DMS53 treated with DMSO at 0.1 percent for 48 hours (cell line): Measurements from ENCODE around the gene IL9.
"Not testable (repeated sequence)": the region's sequence is repeated elsewhere in the genome, so short reads cannot be mapped to it uniquely, and the experiment has no call there.

Source experiments
- DNase-seq: peaks from one replicate; lab custom pipeline; 2025; ENCODE audit not compliant: unreplicated experiment; lab: John Stamatoyannopoulos, UW

The IL9 gene

DNA sequence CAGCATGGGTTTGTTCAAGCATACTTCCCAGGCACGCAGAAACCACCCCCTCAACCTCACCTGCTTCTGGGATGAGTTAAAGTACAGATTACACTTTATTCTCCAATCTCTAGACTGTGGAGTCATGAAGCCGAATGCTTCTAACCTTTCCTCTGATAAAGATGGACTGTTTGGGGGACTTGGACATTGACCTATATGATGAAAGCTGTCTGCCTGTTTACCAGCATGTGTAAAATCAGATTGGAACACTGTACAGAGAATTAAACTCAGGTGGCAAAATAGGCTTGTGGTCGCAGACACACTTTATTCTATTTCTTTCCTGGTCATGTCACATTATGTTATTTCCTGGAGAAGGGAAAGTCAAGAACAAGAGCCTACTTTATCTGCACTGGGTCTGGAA lies 25.7 kb downstream of the IL9 start:
- no peak for DNase-seq

DNA sequence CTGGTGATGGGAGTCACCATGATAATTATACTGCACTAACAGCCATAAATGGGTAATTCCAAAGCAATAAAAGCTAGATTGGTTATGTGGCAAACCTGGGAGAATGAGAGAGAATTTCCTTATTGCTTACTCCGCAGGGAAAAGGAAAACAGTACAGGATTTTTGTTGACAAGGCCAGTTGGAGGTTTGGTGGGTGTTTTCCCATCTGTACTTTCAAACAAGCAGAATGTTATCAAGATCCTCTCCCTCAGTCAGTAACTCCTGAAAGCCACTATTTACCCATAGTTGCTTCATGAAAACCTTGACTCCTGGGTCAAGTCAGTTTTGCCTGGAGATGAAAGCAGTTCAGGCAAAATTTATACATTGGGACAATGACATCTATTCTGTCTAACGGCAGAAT lies 26.4 kb downstream of the IL9 start:
- DNase-seq = no peak

DNA sequence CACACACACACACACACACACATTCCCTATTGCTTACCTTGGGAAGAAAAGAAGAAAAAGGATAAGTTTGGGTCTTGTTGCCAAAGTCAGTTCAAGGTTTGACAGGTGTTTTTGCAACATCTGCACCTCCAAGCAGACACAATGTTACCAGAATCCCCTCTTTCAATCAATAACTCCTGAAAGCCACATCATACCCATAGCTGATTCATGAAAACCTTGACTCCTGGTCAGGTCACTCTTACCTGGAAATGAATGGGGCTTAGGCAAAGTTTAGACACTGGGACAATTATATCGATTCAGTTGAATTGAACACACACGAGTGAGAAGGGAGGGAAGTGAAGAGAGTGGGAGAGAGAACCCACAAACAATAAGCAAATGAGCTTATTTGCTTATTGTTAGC lies 27.0 kb downstream of the IL9 start:
- DNase-seq = no peak

DNA sequence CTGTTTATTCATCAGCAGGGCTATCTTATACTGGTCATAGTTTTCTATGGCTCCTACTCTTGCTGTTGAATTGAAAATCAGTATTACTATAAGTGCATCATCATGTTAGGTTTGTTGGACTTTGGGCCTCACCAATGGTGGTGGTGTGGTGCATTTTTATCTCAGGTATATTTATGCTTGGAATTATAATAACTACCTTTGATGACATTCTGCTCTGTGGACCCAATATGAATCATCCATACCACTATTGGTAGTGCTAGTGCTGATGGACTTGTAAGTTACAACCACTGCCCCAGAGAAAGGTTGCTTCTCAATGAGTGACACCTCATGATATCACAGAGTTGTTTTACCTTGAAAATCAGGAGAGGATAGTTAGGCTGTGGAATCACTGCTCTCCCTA lies 28.0 kb downstream of the IL9 start:
- no peak for DNase-seq

DNA sequence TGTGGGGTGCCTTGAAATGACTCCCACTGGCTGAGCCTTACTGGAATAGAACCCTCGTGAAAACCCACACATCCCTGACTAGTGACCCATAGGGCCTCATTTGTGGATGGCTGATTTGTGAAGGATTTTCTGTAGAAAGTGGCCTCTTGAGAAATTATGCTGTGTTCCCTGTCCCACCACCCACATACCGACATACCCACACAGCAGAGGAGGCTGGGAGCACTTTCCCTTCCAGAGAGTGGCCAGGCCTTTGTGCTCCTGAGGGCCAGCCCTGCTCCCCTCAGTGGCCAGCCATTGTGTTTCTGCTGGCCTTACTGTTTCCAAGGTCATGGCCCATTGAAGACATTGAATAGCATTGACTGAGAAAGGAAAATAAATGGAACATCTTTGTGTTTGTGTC lies 29.6 kb downstream of the IL9 start:
- DNase-seq = no peak

DNA sequence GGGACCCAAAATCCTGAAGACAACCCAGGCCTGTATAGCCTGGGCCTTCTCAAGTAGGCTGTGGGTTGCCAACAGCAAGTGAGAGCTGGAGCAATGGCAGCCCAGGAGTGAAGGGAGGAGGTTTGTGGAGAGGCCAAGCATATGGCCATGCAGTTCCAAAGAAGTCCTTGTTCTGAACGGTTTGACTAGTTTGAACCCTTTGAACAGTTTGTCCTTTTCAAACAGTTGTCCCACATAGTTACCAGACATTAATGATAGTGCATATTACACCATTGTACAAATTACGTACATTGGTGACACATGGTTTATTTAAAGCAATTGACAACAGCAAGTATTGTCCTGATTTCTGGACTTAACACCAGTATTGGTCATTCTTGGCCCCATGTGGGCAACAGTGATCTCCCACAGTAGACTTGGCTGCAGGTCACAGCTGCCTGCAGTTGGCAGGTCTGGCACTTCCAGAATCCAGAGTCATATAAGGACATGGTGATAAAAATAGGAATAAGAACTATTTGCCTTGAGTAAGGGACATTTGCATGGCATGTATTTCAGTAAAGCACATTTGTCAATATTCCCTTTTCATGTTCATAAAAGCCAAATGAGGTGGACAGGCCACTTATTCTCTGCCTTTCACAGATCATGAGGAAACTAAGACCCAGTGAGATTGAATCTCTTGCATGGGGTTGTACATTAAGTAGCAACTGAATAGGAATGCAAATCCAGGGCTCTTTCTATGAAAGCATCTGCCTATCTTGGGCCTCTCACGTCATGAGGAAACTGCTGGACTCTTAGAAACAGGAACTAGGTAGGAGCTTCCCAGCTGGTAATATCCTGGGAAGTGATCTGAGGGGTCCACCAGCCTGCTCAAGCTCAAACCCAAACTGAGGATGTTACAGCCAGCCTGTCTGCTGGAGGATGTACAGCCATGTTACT lies 30.9 kb downstream of the IL9 start:
- no peak for DNase-seq

DNA sequence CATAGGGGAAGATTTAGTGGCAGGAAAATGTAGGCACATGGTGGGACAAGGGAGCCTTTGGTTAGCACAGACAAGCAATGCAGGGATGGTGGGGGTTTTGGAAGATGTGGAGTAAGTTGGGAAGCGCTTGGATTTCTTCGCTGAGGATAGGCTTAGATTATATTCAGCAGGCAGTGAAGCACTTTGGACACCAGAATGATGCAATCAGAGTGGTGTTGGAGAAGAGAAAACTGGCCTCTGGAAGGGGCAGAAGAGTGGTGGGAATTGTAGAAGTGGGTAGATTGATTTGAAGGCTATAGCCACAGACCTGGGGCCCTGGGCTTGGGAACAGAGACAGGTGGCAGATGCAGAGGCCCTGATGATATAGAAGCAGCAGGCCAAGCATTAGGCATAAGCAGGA lies 32.9 kb downstream of the IL9 start:
- no peak for DNase-seq

DNA sequence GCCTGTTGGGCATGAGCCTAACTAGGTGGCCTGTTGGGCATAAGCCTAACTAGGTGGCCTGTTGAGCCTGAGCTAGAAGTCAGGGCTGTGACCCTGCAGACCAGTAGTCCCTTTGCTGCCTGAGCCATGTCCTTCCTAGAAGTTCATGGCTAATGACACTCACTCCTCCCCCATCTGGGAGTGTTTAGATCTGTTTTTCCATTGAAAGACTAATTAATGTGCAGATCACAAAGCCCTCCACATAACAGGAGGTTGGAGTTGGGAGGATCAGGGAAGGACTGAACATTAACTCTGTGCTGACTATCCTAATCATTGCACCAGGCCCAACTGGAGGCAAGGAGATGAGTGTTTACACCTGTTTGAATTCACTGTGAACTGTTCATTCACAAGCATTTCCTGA lies 33.6 kb downstream of the IL9 start:
- no peak for DNase-seq

DNA sequence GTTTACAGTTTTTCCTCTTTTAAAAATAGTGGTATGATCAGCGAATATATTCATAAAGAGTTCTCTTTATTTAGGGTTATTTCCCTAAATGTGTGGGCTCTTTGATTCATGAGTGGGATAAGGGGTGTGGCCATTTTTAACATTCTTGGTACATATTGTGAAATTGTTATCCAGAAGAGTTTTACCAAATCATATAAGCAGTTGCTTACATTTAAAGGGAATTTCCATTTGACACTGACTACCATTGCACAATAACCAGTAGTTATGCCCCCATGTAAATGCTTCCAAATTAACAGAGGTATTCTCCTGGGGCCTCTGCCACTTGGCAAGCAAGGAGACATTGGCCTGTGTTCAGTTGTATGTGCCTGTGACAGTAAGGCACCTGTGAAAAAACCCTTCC lies 34.0 kb downstream of the IL9 start:
- no peak for DNase-seq

DNA sequence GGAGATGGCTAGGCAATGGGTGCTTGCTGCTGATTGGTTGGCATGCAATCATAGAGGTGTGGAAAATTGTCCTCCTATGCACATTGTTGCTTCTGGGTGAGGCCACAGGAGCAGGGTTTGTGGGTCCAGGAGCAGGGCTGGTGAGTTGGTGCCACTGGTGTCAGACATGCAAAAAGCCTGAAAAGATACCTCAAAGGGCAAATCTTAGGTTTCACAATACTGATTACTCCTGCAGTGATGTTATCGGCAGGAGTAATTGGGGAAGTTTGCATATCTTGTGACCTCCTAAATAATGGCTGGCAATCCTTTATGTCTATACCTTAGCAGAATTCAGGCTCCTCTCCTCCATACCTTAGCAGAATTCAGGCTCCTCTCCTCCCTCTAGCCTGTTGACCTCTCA lies 36.0 kb downstream of the IL9 start:
- DNase-seq = no peak

DNA sequence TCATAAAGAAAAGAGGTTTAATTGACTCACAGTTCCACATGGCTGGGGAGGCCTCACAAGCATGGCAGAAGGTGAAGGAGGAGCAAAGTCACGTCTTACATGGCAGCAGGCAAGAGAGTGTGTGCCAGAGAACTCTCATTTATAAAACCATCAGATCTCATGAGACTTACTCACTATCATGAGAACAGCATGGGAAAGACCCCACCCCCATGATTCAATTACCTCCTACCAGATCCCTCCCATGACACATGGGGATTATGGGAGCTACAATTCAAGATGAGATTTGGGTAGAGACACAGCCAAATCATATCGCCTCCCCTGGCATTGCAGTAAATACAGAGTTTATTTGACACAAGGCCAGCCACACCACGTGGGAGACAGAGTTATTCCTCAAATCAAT lies 36.5 kb downstream of the IL9 start:
- not testable (repeated sequence) for DNase-seq

DNA sequence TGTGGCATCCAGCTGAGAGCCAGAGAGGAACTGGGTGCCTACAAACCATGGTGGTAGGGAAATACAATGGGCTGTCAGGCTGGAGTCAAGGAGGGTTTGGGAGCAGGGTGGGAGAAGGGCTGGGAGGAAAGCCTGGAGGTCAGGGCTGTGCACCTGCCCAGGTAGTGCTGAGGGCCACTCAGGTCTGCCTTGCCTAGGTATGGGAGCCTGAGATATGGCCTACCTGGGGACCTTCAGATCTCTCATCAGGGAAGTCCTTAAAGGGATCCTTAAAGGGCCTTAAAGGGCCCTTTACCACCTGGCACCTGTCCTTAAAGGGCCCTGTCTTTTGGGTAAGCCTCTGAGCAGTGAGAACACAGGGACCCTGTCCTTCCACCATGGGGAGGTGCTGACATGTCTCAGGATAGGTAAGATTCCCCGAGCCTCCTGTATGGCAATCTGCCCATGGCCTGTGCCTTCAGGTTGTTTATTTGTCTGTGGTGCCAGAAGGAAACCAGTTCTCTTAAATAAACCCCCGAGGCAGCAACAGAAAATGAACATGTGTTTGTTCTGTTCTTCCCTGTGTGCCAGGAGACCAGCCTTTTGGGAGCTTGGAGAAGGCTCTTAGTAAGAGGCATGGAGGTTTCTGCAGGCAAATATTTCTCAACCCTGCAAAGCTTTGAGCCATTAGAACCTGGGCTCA lies 37.9 kb downstream of the IL9 start:
- DNase-seq = no peak

DNA sequence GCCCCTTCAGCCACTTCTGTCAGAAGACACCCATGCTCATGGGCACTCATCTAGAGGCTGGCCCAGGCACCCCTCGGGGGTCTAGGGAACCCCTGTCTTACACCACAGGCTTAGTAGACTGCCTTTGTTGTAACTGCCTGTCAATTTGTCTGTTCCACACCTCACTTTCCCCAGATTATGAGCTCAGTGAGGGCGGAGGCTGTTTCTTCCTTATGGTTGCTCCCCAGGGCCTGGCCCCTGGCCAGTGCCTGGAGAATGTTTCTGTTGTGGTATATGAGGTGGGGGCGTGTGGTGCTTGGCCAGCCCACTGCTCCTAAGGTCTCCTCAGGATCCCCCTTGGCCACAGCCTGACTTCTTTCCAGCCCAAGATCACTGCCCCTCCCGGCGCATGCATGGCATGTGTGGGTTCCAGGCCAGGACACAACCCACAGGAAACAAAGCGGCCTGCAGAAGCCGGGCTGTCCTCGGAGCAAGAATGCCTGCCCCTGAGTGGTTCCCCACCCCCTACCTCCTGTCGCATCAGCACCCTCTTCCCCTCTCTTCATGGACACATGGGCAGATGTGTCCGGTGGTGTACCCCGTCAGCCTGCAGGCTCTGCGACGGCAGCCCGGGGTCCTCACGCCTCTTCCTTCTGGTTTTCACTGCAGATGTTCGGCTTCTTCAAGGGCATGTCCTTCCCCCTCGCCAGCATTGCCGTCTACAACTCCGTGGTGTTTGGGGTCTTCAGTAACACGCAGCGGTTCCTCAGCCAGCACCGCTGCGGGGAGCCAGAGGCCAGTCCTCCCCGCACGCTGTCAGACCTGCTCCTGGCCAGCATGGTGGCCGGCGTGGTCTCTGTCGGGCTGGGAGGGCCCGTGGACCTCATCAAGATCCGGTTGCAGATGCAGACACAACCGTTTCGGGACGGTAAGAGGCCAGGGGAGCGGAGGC lies 43.5 kb downstream of the IL9 start:
- no peak for DNase-seq

DNA sequence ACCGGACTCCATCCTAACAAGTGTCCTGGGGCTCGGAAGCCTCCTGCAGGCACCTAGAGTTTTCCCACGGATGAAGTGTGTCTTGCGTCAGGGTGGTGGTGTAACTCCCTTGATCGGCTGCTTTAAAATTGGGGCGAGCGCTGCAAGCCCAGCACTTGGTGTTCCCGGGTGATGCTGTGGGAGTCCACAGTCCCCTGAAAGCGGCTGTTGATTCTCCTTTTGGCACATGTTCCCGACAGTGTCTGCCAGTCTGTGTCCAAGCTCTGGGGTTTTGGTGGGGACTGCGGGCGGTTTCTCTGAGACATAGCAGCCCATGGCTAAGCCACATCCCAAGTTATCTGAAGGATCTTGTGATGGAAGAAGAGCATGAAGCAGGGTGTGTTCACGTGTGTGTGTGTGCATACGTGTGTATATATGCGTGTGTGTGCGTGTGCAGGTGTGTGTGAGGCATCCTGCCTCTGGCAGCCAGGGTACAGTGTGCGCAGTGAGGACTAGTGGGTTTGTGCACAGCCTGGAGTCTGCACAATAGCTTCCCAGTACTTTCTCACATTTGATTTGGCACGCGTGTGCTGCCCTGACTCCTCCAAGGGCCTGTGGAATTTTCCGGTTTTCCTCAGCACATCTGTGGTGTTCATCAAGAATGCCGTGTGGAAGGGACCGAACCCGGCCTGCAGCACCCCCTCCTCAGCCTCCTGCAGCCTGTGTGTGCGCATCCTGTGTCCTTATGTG lies 44.3 kb downstream of the IL9 start:
- no peak for DNase-seq

DNA sequence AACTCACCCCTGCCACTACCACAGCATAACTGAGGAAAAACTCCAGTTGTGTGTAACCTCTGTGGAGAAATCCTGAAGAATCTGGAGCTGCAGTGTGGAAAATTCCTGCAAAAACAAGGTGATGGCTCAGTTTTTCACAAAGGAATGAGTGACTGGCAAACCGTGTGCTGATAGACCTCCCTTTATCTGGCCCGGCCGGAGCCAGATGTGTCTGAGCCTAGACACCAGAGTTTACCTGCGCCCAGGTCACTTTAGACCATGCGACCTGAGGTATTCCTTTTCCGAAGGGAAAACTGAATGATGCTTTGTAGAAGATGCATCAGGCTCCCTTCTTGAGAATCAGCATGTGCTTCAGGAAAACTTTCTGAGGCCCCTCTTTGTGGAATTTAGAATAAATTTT lies 45.0 kb downstream of the IL9 start:
- DNase-seq = no peak

DNA sequence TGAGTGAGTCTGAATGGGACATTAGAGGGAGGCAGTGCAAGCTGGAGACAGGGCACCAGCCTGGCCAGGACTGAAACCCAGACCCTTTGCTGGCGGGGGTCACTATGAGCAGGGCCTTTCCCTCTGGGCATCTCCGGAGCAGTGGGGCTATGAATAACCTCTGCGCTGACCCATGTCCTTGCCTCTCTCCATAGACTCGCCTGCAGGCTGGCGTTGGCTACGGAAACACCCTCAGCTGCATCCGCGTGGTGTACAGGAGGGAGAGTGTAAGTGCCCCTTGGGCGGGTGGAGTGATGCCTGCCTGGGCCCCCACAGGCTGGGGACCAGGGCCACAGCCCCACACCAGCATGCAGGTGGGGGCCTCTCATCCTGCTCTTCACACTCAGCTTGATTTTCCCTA lies 45.4 kb downstream of the IL9 start:
- no peak for DNase-seq

DNA sequence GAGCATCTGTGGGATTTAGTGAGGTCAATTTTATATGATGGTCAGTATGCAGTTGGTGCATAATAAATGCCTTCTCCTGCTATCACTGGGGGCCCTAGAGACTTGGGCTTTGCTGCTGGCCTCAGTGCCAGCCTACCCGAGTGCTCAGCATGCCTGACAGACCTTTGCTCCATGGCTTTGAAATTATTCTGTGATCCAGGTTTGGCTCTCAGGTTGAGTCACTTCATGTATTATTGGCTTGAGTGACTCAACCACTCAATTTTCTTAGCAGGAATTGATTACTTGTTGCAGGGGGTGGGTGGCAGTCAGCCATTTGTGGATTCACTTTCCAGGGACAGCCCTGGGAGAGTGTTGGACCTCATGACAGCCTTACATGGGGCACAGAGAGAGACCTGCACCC lies 47.7 kb downstream of the IL9 start:
- no peak for DNase-seq

DNA sequence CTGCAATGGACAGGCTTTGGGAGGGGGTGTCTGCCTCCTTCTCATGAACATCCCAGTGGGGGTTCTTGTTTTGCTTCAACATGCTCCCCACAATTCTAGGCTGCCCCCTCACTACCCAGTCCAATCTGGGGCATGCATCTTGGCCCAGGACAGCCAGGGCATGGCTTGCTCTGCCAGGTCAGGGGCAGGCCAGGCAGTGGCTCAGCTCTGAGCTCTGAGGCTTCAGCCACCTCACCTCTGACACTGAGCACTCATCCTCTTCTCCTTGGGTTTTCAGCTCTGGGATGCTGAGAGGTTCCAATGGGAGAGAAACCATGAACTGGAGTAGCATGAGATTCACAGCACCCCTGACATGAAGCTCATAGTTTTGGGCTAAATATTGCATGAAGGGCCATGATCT lies 49.3 kb downstream of the IL9 start:
- no peak for DNase-seq

DNA sequence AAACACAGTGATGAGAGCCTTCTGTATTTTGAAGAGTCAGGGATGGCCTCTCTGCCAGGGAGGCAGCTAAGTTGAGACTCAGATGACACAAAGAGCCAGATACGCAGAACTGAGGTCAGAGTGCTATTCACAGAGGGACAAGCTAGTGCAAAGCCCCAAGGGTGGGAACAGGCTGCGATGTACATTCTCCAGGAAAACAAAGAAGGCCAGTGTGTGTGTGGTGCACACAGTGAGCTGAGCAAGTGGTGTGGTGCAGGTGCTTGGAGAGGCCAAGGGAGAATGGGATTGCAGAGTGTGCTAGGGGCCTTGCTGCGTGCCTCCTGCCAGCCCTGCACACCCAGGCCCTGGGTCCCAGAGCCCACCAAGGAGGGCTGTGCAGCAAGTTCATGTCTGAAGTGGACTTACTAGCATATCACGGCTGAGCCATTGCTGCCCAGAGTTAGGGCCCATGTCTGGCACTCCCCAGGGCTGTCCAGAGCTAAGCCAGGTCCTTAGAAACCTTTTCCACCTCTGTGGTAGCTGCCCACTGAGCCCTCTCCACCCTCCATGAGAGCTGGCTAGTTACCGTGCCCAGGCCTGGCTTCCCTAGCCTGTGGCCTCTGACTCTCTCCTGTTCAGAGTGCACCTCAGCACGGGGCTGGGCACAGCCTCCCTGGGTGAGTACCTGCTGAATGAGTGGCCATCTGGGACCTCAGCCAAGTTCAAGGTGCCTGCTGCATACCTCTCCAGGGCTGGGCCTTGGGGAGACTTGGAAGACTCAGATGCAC lies 51.9 kb downstream of the IL9 start:
- DNase-seq = no peak

DNA sequence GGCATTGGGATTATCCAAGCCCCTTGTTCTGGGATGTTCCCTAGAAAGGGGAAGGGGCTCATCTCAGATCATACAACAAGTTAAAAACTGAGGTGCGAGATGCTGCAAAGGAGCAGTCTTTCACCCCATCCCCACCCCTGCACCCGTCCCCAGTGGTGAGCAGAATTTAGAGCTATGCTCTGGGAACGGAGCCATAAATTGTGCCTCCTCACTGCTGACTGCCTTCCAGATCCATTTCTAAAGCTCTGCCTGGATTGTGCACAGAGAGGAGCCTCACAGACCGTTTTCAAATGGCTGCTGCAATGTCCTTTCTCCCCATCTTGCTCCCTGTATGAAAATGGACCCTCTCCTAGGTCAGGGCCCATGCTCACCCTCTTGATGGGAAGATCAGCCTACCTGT lies 52.9 kb downstream of the IL9 start:
- no peak for DNase-seq
